Right lobe of liver (tissue), 4 donors: Measurements from ENCODE around the gene CREB3L4.
A peak's percentile ranks its signal among the peaks of the same experiment; 100 is the strongest.

Source experiments
- POLR2A ChIP-seq: fragments of 450-650 bp; IDR thresholded peaks from one replicate; pipeline ENCODE4 v1.6.1; 2017; ENCODE audit warnings: antibody characterized with exemption, mild to moderate bottlenecking
- TF ChIP-seq, protein P1 (sequence below), 4 donors: fragments of 200-600 bp in 3 of 4; fragments of 450-650 bp in 1 of 4; IDR thresholded peaks; one replicate each; pipeline versions ENCODE4 v1.5.1 to v1.8.0; 2016 to 2022; ENCODE audit warnings: antibody characterized with exemption in 4 of 4, mild to moderate bottlenecking in 2 of 4
- donor health status: DM: no; HTN: no; CAD: no.
- donor health status: DM: no; HTN: no; CAD: no.
- donor health status: DM: no; HTN: yes; CAD: no.

GRCh38 chr1:153967107-153967999, at the start of gene CREB3L4:
- TF ChIP-seq, protein P1, sequence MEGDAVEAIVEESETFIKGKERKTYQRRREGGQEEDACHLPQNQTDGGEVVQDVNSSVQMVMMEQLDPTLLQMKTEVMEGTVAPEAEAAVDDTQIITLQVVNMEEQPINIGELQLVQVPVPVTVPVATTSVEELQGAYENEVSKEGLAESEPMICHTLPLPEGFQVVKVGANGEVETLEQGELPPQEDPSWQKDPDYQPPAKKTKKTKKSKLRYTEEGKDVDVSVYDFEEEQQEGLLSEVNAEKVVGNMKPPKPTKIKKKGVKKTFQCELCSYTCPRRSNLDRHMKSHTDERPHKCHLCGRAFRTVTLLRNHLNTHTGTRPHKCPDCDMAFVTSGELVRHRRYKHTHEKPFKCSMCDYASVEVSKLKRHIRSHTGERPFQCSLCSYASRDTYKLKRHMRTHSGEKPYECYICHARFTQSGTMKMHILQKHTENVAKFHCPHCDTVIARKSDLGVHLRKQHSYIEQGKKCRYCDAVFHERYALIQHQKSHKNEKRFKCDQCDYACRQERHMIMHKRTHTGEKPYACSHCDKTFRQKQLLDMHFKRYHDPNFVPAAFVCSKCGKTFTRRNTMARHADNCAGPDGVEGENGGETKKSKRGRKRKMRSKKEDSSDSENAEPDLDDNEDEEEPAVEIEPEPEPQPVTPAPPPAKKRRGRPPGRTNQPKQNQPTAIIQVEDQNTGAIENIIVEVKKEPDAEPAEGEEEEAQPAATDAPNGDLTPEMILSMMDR (IDR thresholded peaks at IDR 0.05), result peak in 3 of 4 donors; percentile 51 to 58 (median 54)
- TF ChIP-seq POLR2A, result peak; percentile 91
